GM12873 (cell line): ENCODE measurements around the gene GPC6.

Source experiments
- TF ChIP-seq, protein P1 (sequence below): IDR thresholded peaks from 2 replicates; pipeline ENCODE4 v1.5.1; 2012; ENCODE audit warnings: low read depth, mild to moderate bottlenecking, moderate library complexity, low read length, control low read depth; ENCODE audit not compliant: insufficient read depth; ENCODE audit errors: missing control alignments

GPC6 gene

DNA sequence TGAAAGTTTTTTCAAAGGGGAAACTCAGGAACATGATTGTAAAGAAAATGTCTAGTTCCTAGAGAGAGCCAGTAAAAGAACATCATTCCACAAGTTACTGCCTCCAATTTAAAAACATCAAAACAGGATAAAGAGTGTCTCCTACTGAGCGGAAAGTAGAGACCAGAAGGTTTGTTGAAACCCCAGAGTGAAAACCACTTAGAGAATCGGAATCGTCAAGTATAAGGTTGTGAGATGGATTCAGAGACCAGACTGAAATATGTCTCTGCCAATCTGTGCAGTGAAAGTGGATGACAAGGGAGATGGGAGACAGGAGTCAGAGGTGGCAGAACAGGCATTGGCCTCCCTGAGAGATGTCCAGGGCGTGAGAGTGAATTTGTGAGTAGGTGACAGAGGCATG lies 133.4 kb downstream of the GPC6 start:
- TF ChIP-seq, protein P1, sequence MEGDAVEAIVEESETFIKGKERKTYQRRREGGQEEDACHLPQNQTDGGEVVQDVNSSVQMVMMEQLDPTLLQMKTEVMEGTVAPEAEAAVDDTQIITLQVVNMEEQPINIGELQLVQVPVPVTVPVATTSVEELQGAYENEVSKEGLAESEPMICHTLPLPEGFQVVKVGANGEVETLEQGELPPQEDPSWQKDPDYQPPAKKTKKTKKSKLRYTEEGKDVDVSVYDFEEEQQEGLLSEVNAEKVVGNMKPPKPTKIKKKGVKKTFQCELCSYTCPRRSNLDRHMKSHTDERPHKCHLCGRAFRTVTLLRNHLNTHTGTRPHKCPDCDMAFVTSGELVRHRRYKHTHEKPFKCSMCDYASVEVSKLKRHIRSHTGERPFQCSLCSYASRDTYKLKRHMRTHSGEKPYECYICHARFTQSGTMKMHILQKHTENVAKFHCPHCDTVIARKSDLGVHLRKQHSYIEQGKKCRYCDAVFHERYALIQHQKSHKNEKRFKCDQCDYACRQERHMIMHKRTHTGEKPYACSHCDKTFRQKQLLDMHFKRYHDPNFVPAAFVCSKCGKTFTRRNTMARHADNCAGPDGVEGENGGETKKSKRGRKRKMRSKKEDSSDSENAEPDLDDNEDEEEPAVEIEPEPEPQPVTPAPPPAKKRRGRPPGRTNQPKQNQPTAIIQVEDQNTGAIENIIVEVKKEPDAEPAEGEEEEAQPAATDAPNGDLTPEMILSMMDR: no peak

DNA sequence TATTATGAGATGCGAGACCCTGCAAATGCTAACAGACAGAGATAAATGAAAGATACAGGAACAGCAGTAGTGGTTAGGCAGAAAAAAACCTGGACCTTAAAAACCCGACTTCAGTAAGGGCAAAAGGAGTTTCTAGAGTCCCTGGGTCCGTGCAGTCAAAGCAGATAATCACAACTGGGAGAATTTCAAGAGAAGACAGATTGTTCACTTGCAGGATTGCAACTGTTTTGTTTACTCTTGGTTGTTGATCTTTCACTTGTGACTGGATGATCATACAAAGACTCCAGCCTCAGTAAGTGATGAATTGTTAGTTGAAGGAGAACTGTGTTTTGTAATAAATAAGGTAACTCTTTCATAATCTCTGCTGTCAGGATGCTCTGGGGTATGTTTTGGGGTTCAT lies 135.1 kb downstream of the GPC6 start:
- TF ChIP-seq, protein P1: no peak

DNA sequence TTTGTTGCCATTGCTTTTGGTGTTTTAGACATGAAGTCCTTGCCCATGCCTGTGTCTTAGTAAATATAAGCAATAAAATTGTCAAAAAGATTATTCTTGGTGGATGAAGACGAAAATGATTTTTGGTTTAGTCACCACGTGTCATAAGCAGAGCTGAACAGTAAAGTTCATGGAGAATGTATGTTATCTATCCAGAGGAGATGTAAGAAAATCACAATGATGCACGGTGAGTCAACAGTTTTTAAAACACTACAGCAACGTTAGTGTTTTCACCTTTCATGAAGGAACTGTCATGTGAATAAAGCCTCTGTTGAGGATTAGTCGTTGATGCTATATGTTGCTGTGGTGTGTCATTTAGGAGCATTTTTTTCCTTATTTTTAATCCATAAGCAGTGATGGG lies 137.6 kb downstream of the GPC6 start:
- TF ChIP-seq, protein P1: no peak

- TF ChIP-seq, protein P1: no peak
Observed at GRCh38 chr13:93368296-93368695, 141.7 kb downstream of the GPC6 start.

DNA sequence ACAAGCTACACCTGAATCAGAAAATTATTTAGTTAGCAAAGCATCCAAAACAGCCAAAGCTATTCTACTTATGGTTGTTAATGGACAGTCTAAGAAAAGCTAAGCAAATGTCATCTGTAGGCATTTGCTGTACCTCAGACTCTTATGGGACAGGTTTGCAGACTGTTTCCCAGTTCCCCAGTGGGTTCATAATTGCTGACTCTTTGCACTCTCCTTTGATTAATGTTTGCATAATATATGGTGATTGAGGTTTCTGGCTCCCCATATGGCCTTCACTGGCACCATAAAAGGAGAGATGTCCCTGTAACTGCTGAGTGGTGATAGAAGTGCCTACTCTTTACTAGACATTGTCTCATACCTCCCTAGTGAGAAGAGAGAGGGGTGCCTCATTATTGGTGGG lies 142.1 kb downstream of the GPC6 start:
- TF ChIP-seq, protein P1: no peak

GRCh38 chr13:93372856-93373255 lies 146.2 kb downstream of the GPC6 start:
- TF ChIP-seq, protein P1: no peak

DNA sequence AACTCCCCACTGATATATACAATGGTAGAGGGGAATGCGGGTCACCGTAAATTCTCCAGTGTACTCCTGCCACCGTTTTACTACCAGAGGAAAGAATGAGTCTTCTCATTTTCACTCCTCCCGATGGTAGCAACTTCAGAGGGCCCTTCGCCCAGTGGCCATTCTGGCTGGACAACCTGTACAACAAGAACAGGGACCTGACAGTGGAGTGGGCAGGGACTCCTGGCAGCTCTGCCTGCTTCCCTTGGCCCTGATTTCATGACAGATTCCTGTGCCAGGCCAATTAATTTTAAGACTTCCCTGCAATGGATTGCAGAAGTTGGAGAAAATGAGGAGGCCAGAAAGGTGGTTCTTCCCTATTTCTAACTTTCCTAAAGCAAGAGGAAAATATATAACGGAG lies 148.9 kb downstream of the GPC6 start:
- TF ChIP-seq, protein P1: no peak
